ENCODE measurements around the gene TPSB2.

GRCh38 chr16:1212616-1213194 is 17.3 kb downstream of the TPSB2 start:
- TF ChIP-seq CTCF (IDR thresholded peaks at IDR 0.05) (no peak), ZFX (IDR thresholded peaks at IDR 0.05; ENCODE audit: borderline replicate concordance) (no peak)
